Thyroid gland (tissue), 4 donors: Measurements from ENCODE around the gene ORC6.

Experiments
- POLR2A ChIP-seq, 2 donors: fragments of 450-650 bp; IDR thresholded peaks; one replicate each; pipeline ENCODE4 v1.6.1; 2017; ENCODE audit warnings: antibody characterized with exemption in 2 of 2, mild to moderate bottlenecking in 2 of 2, moderate library complexity in 1 of 2
- TF ChIP-seq, protein P1 (sequence below), 6 experiments: fragments of 200-600 bp in 3 of 6; fragments of 450-650 bp in 3 of 6; sonication (generic) in 3 of 6; IDR thresholded peaks; one replicate each; pipeline ENCODE4 v1.5.1; 2016 to 2019; ENCODE audit warnings: antibody characterized with exemption in 6 of 6, mild to moderate bottlenecking in 2 of 6, inconsistent platforms in 1 of 6, moderate library complexity in 1 of 6

DNA sequence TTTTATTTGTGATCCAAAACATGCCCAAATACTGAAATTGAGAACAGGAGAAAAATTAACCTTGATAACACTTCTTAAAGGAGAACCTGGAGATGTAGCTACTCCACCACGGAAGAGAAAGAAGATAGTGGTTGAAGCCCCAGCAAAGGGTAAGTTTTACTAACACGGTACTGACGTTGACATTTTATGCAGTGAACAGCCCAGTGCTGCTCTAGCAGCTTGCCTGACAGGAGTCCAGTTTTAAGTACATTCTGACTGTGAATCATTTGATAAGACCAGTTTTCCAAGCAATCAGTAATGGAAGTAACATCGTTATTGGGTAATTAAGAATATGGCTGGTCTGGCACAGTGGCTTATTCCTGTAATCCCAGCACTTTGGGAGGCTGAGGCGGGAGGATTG lies 6.5 kb downstream of the ORC6 start:
- TF ChIP-seq, protein P1, sequence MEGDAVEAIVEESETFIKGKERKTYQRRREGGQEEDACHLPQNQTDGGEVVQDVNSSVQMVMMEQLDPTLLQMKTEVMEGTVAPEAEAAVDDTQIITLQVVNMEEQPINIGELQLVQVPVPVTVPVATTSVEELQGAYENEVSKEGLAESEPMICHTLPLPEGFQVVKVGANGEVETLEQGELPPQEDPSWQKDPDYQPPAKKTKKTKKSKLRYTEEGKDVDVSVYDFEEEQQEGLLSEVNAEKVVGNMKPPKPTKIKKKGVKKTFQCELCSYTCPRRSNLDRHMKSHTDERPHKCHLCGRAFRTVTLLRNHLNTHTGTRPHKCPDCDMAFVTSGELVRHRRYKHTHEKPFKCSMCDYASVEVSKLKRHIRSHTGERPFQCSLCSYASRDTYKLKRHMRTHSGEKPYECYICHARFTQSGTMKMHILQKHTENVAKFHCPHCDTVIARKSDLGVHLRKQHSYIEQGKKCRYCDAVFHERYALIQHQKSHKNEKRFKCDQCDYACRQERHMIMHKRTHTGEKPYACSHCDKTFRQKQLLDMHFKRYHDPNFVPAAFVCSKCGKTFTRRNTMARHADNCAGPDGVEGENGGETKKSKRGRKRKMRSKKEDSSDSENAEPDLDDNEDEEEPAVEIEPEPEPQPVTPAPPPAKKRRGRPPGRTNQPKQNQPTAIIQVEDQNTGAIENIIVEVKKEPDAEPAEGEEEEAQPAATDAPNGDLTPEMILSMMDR (IDR thresholded peaks at IDR 0.05) = no peak
- TF ChIP-seq POLR2A (IDR thresholded peaks at IDR 0.05) = no peak
